Measurements from ENCODE around the gene ADCY4. TPM values are rescaled to one million over a fixed set of nuclear protein-coding genes. Genes with fewer than 3 reads are reported as not detected.

Gene ADCY4
- total and polyA plus RNA-seq, 2 donors (not counting 3 experiments of a cell fraction or from before 2014, with no cell fraction given), result 81.6 to 84.0 TPM

DNA sequence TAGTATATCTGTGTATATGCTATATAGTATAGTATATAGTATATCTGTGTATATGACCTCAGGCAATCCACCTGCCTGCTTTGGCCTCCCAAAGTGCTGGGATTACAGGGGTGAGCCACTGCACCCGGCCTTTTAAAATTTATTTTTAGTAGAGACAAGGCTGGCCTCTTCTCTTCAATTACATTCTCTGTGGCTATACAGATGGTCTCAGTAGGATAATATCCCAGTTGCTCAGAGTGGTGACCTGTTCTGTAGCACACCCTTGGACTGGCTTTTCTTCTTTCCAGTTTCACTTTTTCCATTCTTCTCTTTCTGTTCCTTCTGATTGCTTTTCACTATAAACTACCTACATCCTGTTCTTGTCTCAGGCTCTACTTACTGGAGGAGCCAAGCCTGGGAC lies 30.0 kb upstream of the ADCY4 start:
- dilution Hi-C loops (cut with MboI; ENCODE audit: extremely low pct_ligation_motif_present, low sequenced_read_pairs) (no loop called here), intact Hi-C loops (cut with micrococcal nuclease) (loop anchor here (1.0 to 5.0 kb wide), 4 partner anchors 31 to 218 kb away; partner anchors contain the start of genes PSME2 and RNF31)
- BruUV-seq (replicated peaks), result no TSS peak
- peaks cover 0 to 3% of the 10 kb centered on the region in 2 experiments for H3K27me3 ChIP-seq (ENCODE audit: control insufficient read depth in 2 of 2, insufficient read depth in 2 of 2, low read length in 2 of 2)
- H3K4me1 ChIP-seq (ENCODE audit: control insufficient read depth, extremely low read depth, insufficient read depth, low read length), result peaks cover 27% of the 10 kb centered on the region
- ChIA-PET CTCF (interaction anchor here (0.9 to 2.3 kb wide), 18 partner anchors 7 to 72 kb away, joined by 3 to 254 read pairs (median 14); partner anchors contain the start of genes ADCY4, CBLN3, CIDEB and KHNYN), POLR2A (interaction anchor here (2.2 kb wide), 1 partner anchor 66 kb away, joined by 36 read pairs; the partner anchor contains the start of genes CBLN3 and KHNYN)
- H3K4me3 ChIP-seq (replicated peaks in 1 of 3; ENCODE audit: insufficient read depth in 1 of 3, low read depth in 1 of 3, low read length in 3 of 3), result no peak overlapping the region
- no peak for DNase-seq (ENCODE audit: low read depth, low spot score)
- peaks cover 10% of the 10 kb centered on the region for H3K79me2 ChIP-seq (ENCODE audit: control insufficient read depth, insufficient read depth, low read length)
- no peaks in the 10 kb centered on the region for H4K20me1 ChIP-seq (replicated peaks; ENCODE audit: control insufficient read depth, extremely low read depth, insufficient read depth, low read length)
- H3K4me2 ChIP-seq (ENCODE audit: insufficient read depth, low read length), result no peak overlapping the region
- peak overlapping the region; percentile 17 for H3K27ac ChIP-seq (ENCODE audit: insufficient read depth, low read depth, low read length)
- no peaks in the 10 kb centered on the region for H3K9me1 ChIP-seq (replicated peaks; ENCODE audit: control insufficient read depth, extremely low read depth, insufficient read depth, low read length)
- H2AFZ ChIP-seq (ENCODE audit: low read depth, low read length), result peak overlapping the region; percentile 65
- peak; percentile 4 for FAIRE-seq
- TF ChIP-seq FOS (IDR thresholded peaks at IDR 0.05; ENCODE audit: borderline replicate concordance, insufficient read depth, low read length) (no peak), POLR2AphosphoS5 (IDR thresholded peaks at IDR 0.05; ENCODE audit: insufficient read depth, low read depth, low read length) (no peak), MYC (IDR thresholded peaks at IDR 0.05; ENCODE audit: low read depth, low read length) (no peak), JUN (IDR thresholded peaks at IDR 0.05; ENCODE audit: borderline replicate concordance, insufficient read depth, insufficient read length, low read depth) (no peak), POLR2A (IDR thresholded peaks at IDR 0.05; ENCODE audit: low read depth, low read length) (no peak), GATA2 (IDR thresholded peaks at IDR 0.05; ENCODE audit: insufficient read depth, insufficient read length, low read depth, low read length) (no peak), EZH2 (IDR thresholded peaks at IDR 0.05; ENCODE audit: borderline replicate concordance, low read depth, low read length, severe bottlenecking) (no peak)
- TF ChIP-seq, protein P1, sequence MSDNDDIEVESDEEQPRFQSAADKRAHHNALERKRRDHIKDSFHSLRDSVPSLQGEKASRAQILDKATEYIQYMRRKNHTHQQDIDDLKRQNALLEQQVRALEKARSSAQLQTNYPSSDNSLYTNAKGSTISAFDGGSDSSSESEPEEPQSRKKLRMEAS (IDR thresholded peaks at IDR 0.05; ENCODE audit: insufficient read depth, insufficient read length), result no peak
- TF ChIP-seq, protein P2, sequence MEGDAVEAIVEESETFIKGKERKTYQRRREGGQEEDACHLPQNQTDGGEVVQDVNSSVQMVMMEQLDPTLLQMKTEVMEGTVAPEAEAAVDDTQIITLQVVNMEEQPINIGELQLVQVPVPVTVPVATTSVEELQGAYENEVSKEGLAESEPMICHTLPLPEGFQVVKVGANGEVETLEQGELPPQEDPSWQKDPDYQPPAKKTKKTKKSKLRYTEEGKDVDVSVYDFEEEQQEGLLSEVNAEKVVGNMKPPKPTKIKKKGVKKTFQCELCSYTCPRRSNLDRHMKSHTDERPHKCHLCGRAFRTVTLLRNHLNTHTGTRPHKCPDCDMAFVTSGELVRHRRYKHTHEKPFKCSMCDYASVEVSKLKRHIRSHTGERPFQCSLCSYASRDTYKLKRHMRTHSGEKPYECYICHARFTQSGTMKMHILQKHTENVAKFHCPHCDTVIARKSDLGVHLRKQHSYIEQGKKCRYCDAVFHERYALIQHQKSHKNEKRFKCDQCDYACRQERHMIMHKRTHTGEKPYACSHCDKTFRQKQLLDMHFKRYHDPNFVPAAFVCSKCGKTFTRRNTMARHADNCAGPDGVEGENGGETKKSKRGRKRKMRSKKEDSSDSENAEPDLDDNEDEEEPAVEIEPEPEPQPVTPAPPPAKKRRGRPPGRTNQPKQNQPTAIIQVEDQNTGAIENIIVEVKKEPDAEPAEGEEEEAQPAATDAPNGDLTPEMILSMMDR (IDR thresholded peaks at IDR 0.05; ENCODE audit: extremely low read depth in 1 of 2, insufficient read depth in 1 of 2, low read depth in 1 of 2, low read length in 2 of 2), result no peak
- H3K9ac ChIP-seq (replicated peaks; ENCODE audit: extremely low read depth, insufficient read depth, low read length), result no peak overlapping the region
- no peaks in the 10 kb centered on the region for H3K36me3 ChIP-seq (ENCODE audit: control insufficient read depth in 2 of 2, extremely low read depth in 1 of 2, insufficient read depth in 2 of 2, low read length in 2 of 2)
- no peaks in the 10 kb centered on the region for H3K9me3 ChIP-seq (replicated peaks; ENCODE audit: control insufficient read depth, insufficient read depth, low read length)
